Liver (tissue), 9 donors: Measurements from ENCODE around the gene SNAPC2. TPM values are rescaled to one million over a fixed set of nuclear protein-coding genes. Genes with fewer than 3 reads are reported as not detected.

Experiments used
- DNase-seq: peaks from one replicate; pipeline ENCODE4 v3.0.0-alpha.2; 2017; ENCODE audit warnings: low spot score
- H3K27ac ChIP-seq, 2 donors: one replicate each; pipeline ENCODE4 v1.7.0; 2013; ENCODE audit warnings: inconsistent platforms in 2 of 2, low read length in 2 of 2, control low read depth in 1 of 2, low read depth in 1 of 2, mild to moderate bottlenecking in 1 of 2
- H3K27me3 ChIP-seq, 4 donors: one replicate each; pipeline versions ENCODE4 v1.6.1 to v1.7.0; 2013; ENCODE audit warnings: low read length in 3 of 4, inconsistent platforms in 1 of 4, mild to moderate bottlenecking in 1 of 4, moderate library complexity in 1 of 4; ENCODE audit not compliant: control insufficient read depth in 4 of 4, insufficient read depth in 4 of 4
- H3K36me3 ChIP-seq, 4 donors: one replicate each; pipeline versions ENCODE4 v1.6.1 to v1.7.0; 2013; ENCODE audit warnings: low read length in 3 of 4, mild to moderate bottlenecking in 3 of 4, low read depth in 1 of 4, moderate library complexity in 1 of 4; ENCODE audit not compliant: control insufficient read depth in 4 of 4, insufficient read depth in 3 of 4
- H3K4me1 ChIP-seq, 4 donors: one replicate each; pipeline versions ENCODE4 v1.6.1 to v1.7.0; 2013; ENCODE audit warnings: low read length in 3 of 4, mild to moderate bottlenecking in 3 of 4, moderate library complexity in 1 of 4; ENCODE audit not compliant: control insufficient read depth in 4 of 4, insufficient read depth in 4 of 4
- H3K4me3 ChIP-seq, 3 donors: one replicate each; pipeline versions ENCODE4 v1.6.1 to v1.7.0; 2013; ENCODE audit warnings: low read length in 3 of 3, control low read depth in 1 of 3, low read depth in 1 of 3, mild to moderate bottlenecking in 1 of 3
- H3K9ac ChIP-seq, 2 donors: one replicate each; pipeline ENCODE4 v1.7.0; 2013; ENCODE audit warnings: low read length in 2 of 2, mild to moderate bottlenecking in 2 of 2, moderate library complexity in 2 of 2, control low read depth in 1 of 2, low read depth in 1 of 2
- H3K9me3 ChIP-seq, 4 donors: one replicate each; pipeline versions ENCODE4 v1.6.1 to v1.7.0; 2013; ENCODE audit warnings: low read length in 3 of 4; ENCODE audit not compliant: control insufficient read depth in 4 of 4
- EGR1 ChIP-seq, 2 donors: IDR thresholded peaks; 2 replicates each; pipeline ENCODE4 v1.6.1; 2016 to 2018; ENCODE audit warnings: antibody characterized with exemption in 2 of 2, low read depth in 2 of 2
- FOXA1 ChIP-seq: IDR thresholded peaks from 2 replicates; pipeline ENCODE4 v1.6.1; 2016; ENCODE audit warnings: antibody characterized with exemption
- FOXA2 ChIP-seq: IDR thresholded peaks from 2 replicates; pipeline ENCODE4 v1.6.1; 2016; ENCODE audit warnings: antibody characterized with exemption
- GABPA ChIP-seq, 2 donors: IDR thresholded peaks in 1 of 2; conservative IDR thresholded peaks in 1 of 2; 2 replicates each; pipeline ENCODE4 v1.6.1; 2016; ENCODE audit warnings: antibody characterized with exemption in 2 of 2, mild to moderate bottlenecking in 1 of 2, moderate library complexity in 1 of 2
- HNF4A ChIP-seq, 2 donors: conservative IDR thresholded peaks; 2 replicates each; pipeline ENCODE4 v1.6.1; 2016; ENCODE audit warnings: antibody characterized with exemption in 2 of 2, mild to moderate bottlenecking in 2 of 2
- HNF4G ChIP-seq: IDR thresholded peaks from 2 replicates; pipeline ENCODE4 v1.6.1; 2016; ENCODE audit warnings: antibody characterized with exemption
- JUND ChIP-seq, 2 donors: IDR thresholded peaks; 2 replicates each; pipeline ENCODE4 v1.6.1; 2016; ENCODE audit warnings: antibody characterized with exemption in 2 of 2
- MAX ChIP-seq: IDR thresholded peaks from 2 replicates; pipeline ENCODE4 v1.6.1; 2016; ENCODE audit warnings: antibody characterized with exemption
- NR2F2 ChIP-seq: IDR thresholded peaks from 2 replicates; pipeline ENCODE4 v1.6.1; 2016; ENCODE audit warnings: antibody characterized with exemption
- RAD21 ChIP-seq, 2 donors: IDR thresholded peaks; 2 replicates each; pipeline ENCODE4 v1.6.1; 2016; ENCODE audit warnings: antibody characterized with exemption in 2 of 2, mild to moderate bottlenecking in 2 of 2
- REST ChIP-seq: IDR thresholded peaks from 2 replicates; pipeline ENCODE4 v1.6.1; 2016; ENCODE audit warnings: antibody characterized with exemption, mild to moderate bottlenecking
- RXRA ChIP-seq, 2 donors: IDR thresholded peaks; 2 replicates each; pipeline ENCODE4 v1.6.1; 2017 to 2018; ENCODE audit warnings: antibody characterized with exemption in 2 of 2, mild to moderate bottlenecking in 1 of 2
- SP1 ChIP-seq: IDR thresholded peaks from 2 replicates; pipeline ENCODE4 v1.6.1; 2018; ENCODE audit warnings: antibody characterized with exemption, mild to moderate bottlenecking
- TAF1 ChIP-seq: conservative IDR thresholded peaks from 2 replicates; pipeline ENCODE4 v1.6.1; 2016; ENCODE audit warnings: antibody characterized with exemption, mild to moderate bottlenecking
- ZBTB33 ChIP-seq: IDR thresholded peaks from 2 replicates; pipeline ENCODE4 v1.6.1; 2016; ENCODE audit warnings: antibody characterized with exemption
- WGBS: extraction: QIAGEN DNeasy Blood & Tissue Kit; methylation state at CpG from one replicate; pipeline ENCODE4 v1.1.7; 2013; 5-methylcytosine and 5-hydroxymethylcytosine counted together
- polyA plus RNA-seq, 2 donors: library from polyadenylated mRNA; stranded (reverse) in 1 of 2; unstranded in 1 of 2; fragments of 200-250 nt in 1 of 2; fragments of >200 nt in 1 of 2; fragmentation: Nextera tagmentation in 1 of 2; extraction: Ambion mirVana in 1 of 2; gene quantifications; one replicate each; pipeline versions ENCODE4 v1.2.1 to v1.2.3, GENCODE V29; 2013 to 2015
- total RNA-seq, 2 donors: library from RNA; depleted of rRNA; stranded (reverse); fragments of >200 nt; gene quantifications; one replicate each; pipeline ENCODE4 v1.2.3, GENCODE V29; 2014
- TF ChIP-seq, protein P1 (sequence below): IDR thresholded peaks from 2 replicates; pipeline ENCODE4 v1.6.1; 2016; ENCODE audit warnings: antibody characterized with exemption
- TF ChIP-seq, protein P2 (sequence below): fragments of 150-350 bp; IDR thresholded peaks from 2 replicates; pipeline ENCODE4 v1.5.1; 2017; ENCODE audit warnings: improper control_type of control experiment, low read depth, low read length; ENCODE audit not compliant: missing input control
- donor health status: healthy.
- donor health status: healthy.
- donor health status: healthy.
- donor health status: healthy.
- donor health status: healthy.

SNAPC2 gene
- total and polyA plus RNA-seq, 4 donors = 2.8 to 7.1 (median 3.3) TPM

- TF ChIP-seq REST = no peak
- TF ChIP-seq FOXA1 = no peak
- no peak for TF ChIP-seq TAF1
- TF ChIP-seq FOXA2 = no peak
These were observed 11.9 kb upstream of the SNAPC2 start (continued) for GRCh38 chr19:7908078-7908699.

DNA sequence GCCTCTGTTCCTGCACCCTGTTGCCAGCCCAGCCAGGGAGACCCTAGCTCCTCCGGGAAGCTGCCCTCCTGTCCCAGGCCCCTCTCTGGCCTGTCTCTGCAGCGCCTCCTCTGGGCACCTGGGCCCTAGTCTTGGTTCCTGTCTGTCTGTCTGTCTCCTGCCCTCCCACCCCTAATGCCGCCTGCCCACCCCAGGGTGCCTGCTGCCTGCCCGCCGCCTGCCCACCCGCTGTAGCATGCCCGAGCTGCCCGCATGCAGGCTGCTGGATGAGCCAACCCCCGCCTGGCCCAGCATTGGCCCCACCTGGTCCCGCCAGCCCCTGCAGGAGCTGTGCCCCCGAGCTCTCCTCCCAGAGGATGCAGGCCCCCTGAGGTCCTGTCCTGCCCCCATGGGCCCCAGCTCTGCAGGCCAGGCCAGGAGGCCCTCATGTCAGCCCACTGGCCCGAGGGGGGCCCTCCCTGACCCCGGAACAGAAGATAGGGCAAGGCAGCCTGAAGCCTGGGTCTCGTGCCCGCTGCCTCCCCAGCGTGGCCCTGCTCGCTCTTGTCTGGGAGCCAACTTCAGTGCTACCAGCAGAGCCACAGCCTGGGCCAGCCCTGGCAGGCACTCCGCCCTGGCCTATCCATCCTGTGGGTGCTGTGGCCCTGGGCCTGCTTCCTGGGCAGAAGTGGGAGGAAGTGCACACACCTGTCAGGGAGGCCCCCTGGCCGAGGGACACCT is 11.2 kb upstream of the SNAPC2 start:
- no peak for TF ChIP-seq MAX
- TF ChIP-seq, protein P1, sequence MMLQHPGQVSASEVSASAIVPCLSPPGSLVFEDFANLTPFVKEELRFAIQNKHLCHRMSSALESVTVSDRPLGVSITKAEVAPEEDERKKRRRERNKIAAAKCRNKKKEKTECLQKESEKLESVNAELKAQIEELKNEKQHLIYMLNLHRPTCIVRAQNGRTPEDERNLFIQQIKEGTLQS = no peak
- TF ChIP-seq, protein P2, sequence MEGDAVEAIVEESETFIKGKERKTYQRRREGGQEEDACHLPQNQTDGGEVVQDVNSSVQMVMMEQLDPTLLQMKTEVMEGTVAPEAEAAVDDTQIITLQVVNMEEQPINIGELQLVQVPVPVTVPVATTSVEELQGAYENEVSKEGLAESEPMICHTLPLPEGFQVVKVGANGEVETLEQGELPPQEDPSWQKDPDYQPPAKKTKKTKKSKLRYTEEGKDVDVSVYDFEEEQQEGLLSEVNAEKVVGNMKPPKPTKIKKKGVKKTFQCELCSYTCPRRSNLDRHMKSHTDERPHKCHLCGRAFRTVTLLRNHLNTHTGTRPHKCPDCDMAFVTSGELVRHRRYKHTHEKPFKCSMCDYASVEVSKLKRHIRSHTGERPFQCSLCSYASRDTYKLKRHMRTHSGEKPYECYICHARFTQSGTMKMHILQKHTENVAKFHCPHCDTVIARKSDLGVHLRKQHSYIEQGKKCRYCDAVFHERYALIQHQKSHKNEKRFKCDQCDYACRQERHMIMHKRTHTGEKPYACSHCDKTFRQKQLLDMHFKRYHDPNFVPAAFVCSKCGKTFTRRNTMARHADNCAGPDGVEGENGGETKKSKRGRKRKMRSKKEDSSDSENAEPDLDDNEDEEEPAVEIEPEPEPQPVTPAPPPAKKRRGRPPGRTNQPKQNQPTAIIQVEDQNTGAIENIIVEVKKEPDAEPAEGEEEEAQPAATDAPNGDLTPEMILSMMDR = no peak
- TF ChIP-seq EGR1 (IDR thresholded peaks at IDR 0.05; ENCODE audit: low read depth in 2 of 2) = no peak
- no peak for TF ChIP-seq SP1
- TF ChIP-seq NR2F2 = no peak
- TF ChIP-seq HNF4A (conservative IDR thresholded peaks at IDR 0.05) = no peak
- no peak for TF ChIP-seq ZBTB33
- no peak for TF ChIP-seq FOXA2
- TF ChIP-seq RAD21 (IDR thresholded peaks at IDR 0.05) = no peak
- no peak for TF ChIP-seq HNF4G
- TF ChIP-seq FOXA1 = no peak
- no peak for TF ChIP-seq RXRA (IDR thresholded peaks at IDR 0.05)
- no peak for TF ChIP-seq JUND (IDR thresholded peaks at IDR 0.05)
- TF ChIP-seq GABPA (IDR thresholded peaks at IDR 0.05 in 1 of 2, conservative IDR thresholded peaks at IDR 0.05 in 1 of 2) = no peak
- H3K9ac ChIP-seq = no peak overlapping the region
- H3K36me3 ChIP-seq = peaks cover 0 to 27% (median 12%) of the 10 kb centered on the region in 4 donors
- no peak for DNase-seq
- no peak overlapping the region for H3K4me3 ChIP-seq
- no peak overlapping the region for H3K27ac ChIP-seq
- peaks cover 7 to 29% (median 13%) of the 10 kb centered on the region in 4 donors for H3K4me1 ChIP-seq
- 94% methylated on average over 19 of the region's 19 CpGs for WGBS
- H3K27me3 ChIP-seq = no peaks in the 10 kb centered on the region
- H3K9me3 ChIP-seq = no peaks in the 10 kb centered on the region
